Measurements from ENCODE around the gene DAGLB.

Gene DAGLB

GRCh38 chr7:6447581-6448199, at the start of gene DAGLB:
DAGLB (minus strand) TSS chr7:6447954; CDS start chr7:6447842, 112 bp downstream.
- DNase-seq (ENCODE audit: low read depth), result peak; percentile 92

- DNase-seq (ENCODE audit: low read depth), result no peak
Observed at GRCh38 chr7:6497637-6497905, 49.8 kb upstream of the DAGLB start.

- DNase-seq (ENCODE audit: low read depth), result no peak
Observed at GRCh38 chr7:6496842-6497636, 49.3 kb upstream of the DAGLB start.

- DNase-seq (ENCODE audit: low read depth), result peak; percentile 41
Observed at GRCh38 chr7:6495597-6496262, 48.0 kb upstream of the DAGLB start.

GRCh38 chr7:6494365-6494764, 46.6 kb upstream of the DAGLB start:
- DNase-seq (ENCODE audit: low read depth), result no peak

- DNase-seq (ENCODE audit: low read depth), result no peak
Observed at GRCh38 chr7:6491194-6491593, 43.4 kb upstream of the DAGLB start.

GRCh38 chr7:6489612-6490011, 41.9 kb upstream of the DAGLB start:
- no peak for DNase-seq (ENCODE audit: low read depth)

GRCh38 chr7:6487184-6487545, 39.4 kb upstream of the DAGLB start:
- no peak for DNase-seq (ENCODE audit: low read depth)

- no peak for DNase-seq (ENCODE audit: low read depth)
Observed at GRCh38 chr7:6486438-6487183, 38.9 kb upstream of the DAGLB start.

- no peak for DNase-seq (ENCODE audit: low read depth)
Observed at GRCh38 chr7:6482743-6483119, 35.0 kb upstream of the DAGLB start.

GRCh38 chr7:6482307-6482706, 34.6 kb upstream of the DAGLB start:
- DNase-seq (ENCODE audit: low read depth), result no peak

- no peak for DNase-seq (ENCODE audit: low read depth)
Observed at GRCh38 chr7:6481445-6481844, 33.7 kb upstream of the DAGLB start.

- DNase-seq (ENCODE audit: low read depth), result no peak
Observed at GRCh38 chr7:6480323-6480660, 32.5 kb upstream of the DAGLB start.

- no peak for DNase-seq (ENCODE audit: low read depth)
Observed at GRCh38 chr7:6479067-6479466, 31.3 kb upstream of the DAGLB start.

- DNase-seq (ENCODE audit: low read depth), result no peak
Observed at GRCh38 chr7:6478186-6478585, 30.4 kb upstream of the DAGLB start.

GRCh38 chr7:6477318-6477660, 29.5 kb upstream of the DAGLB start:
- DNase-seq (ENCODE audit: low read depth), result no peak

GRCh38 chr7:6476596-6477317, 29.0 kb upstream of the DAGLB start:
- no peak for DNase-seq (ENCODE audit: low read depth)

GRCh38 chr7:6475433-6476186, 27.9 kb upstream of the DAGLB start:
- DNase-seq (ENCODE audit: low read depth), result no peak

GRCh38 chr7:6465862-6466261, 18.1 kb upstream of the DAGLB start:
- DNase-seq (ENCODE audit: low read depth), result no peak

GRCh38 chr7:6463609-6464008, 15.9 kb upstream of the DAGLB start:
- peak; percentile 22 for DNase-seq (ENCODE audit: low read depth)

- peak; percentile 60 for DNase-seq (ENCODE audit: low read depth)
Observed at GRCh38 chr7:6461946-6462550, 14.3 kb upstream of the DAGLB start.

Measured in EH (cell line).